Renal pelvis (tissue), 4 donors: ENCODE data around the gene HUWE1. TPM values are rescaled to one million over a fixed set of nuclear protein-coding genes. Genes with fewer than 3 reads are reported as not detected.
A peak's percentile ranks its signal among the peaks of the same experiment; 100 is the strongest.

Experiments
- DNase-seq: peaks from one replicate; pipeline ENCODE4 v3.0.0-alpha.2; 2013
- polyA plus RNA-seq, 3 donors: library from polyadenylated mRNA; unstranded; fragments of 120-200 nt; gene quantifications; one replicate each; pipeline ENCODE4 v1.2.1, GENCODE V29; 2013; ENCODE audit not compliant: insufficient read length in 3 of 3

Gene HUWE1
- polyA plus RNA-seq, 3 donors: 138 to 198 (median 176) TPM

- DNase-seq: no peak
Observed at GRCh38 chrX:53694642-53695041, 8.1 kb upstream of the HUWE1 start.

- DNase-seq: no peak
Observed at GRCh38 chrX:53688300-53688699, 1.8 kb upstream of the HUWE1 start.

GRCh38 chrX:53685711-53686110 is 808 bp downstream of the HUWE1 start:
- DNase-seq: no peak

- no peak for DNase-seq
Observed at GRCh38 chrX:53684415-53685192, 1.9 kb downstream of the HUWE1 start.

GRCh38 chrX:53683556-53684414 is 2.7 kb downstream of the HUWE1 start:
- DNase-seq: peak; percentile 97

GRCh38 chrX:53682885-53683555 is 3.5 kb downstream of the HUWE1 start:
- no peak for DNase-seq

- no peak for DNase-seq
Observed at GRCh38 chrX:53681661-53682060, 4.9 kb downstream of the HUWE1 start.

- DNase-seq: no peak
Observed at GRCh38 chrX:53678667-53679066, 7.9 kb downstream of the HUWE1 start.

GRCh38 chrX:53677286-53677685 is 9.2 kb downstream of the HUWE1 start:
- no peak for DNase-seq

- DNase-seq: no peak
Observed at GRCh38 chrX:53674581-53674980, 11.9 kb downstream of the HUWE1 start.

GRCh38 chrX:53669258-53669657 is 17.3 kb downstream of the HUWE1 start:
- no peak for DNase-seq

GRCh38 chrX:53666171-53666570 is 20.3 kb downstream of the HUWE1 start:
- DNase-seq: no peak

- no peak for DNase-seq
Observed at GRCh38 chrX:53660004-53660403, 26.5 kb downstream of the HUWE1 start.

- DNase-seq: no peak
Observed at GRCh38 chrX:53659039-53659438, 27.5 kb downstream of the HUWE1 start.

- DNase-seq: no peak
Observed at GRCh38 chrX:53656845-53657244, 29.7 kb downstream of the HUWE1 start.

GRCh38 chrX:53654376-53654775 is 32.1 kb downstream of the HUWE1 start:
- no peak for DNase-seq

- no peak for DNase-seq
Observed at GRCh38 chrX:53644751-53645150, 41.8 kb downstream of the HUWE1 start.

GRCh38 chrX:53642337-53642736 is 44.2 kb downstream of the HUWE1 start:
- no peak for DNase-seq

GRCh38 chrX:53639257-53639656 is 47.3 kb downstream of the HUWE1 start:
- DNase-seq: no peak

- no peak for DNase-seq
Observed at GRCh38 chrX:53637479-53637878, 49.0 kb downstream of the HUWE1 start.

GRCh38 chrX:53631156-53631555 is 55.4 kb downstream of the HUWE1 start:
- DNase-seq: no peak

- DNase-seq: no peak
Observed at GRCh38 chrX:53630261-53630660, 56.3 kb downstream of the HUWE1 start.

- no peak for DNase-seq
Observed at GRCh38 chrX:53622431-53622830, 64.1 kb downstream of the HUWE1 start.
